Endothelial cell of umbilical vein (primary cell): ENCODE results near the gene NAP1L4. TPM values are rescaled to one million over a fixed set of nuclear protein-coding genes. Genes with fewer than 3 reads are reported as not detected.

Experiments
- BruUV-seq: library from RNA; stranded (reverse); fragments of 400-500 nt; replicated peaks from 2 replicates; lab custom pipeline; 2021; lab: Mats Ljungman, UMichigan
- CTCF ChIA-PET: fragments of 300-600, 350-600 bp; sonication (Branson Sonifier 250); formaldehyde crosslinking; loops from one replicate; lab custom pipeline; 2021; ENCODE audit warnings: antibody characterized with exemption, inconsistent platforms; lab: Charles Lee
- POLR2A ChIA-PET: fragments of 300-600, 350-600 bp; sonication (Branson Sonifier 250); formaldehyde crosslinking; loops from one replicate; lab custom pipeline; 2021; ENCODE audit warnings: antibody characterized with exemption, inconsistent platforms; lab: Charles Lee
- DNase-seq: peaks from one replicate; pipeline ENCODE4 v3.0.0-alpha.2; 2011; ENCODE audit warnings: low read depth, low spot score
- FAIRE-seq: peaks from 2 replicates; lab custom pipeline; 2011; peaks lifted over from hg19 to GRCh38; lab: Jason Lieb, UNC
- H2AFZ ChIP-seq: 2 replicates; pipeline ENCODE4 v1.6.0; 2012; ENCODE audit warnings: low read depth, low read length, control low read depth, inconsistent platforms
- H3K27ac ChIP-seq: 2 replicates; pipeline ENCODE4 v1.5.1; 2011; ENCODE audit warnings: low read depth, mild to moderate bottlenecking, control low read depth, low read length, moderate library complexity; ENCODE audit not compliant: insufficient read depth
- H3K27me3 ChIP-seq, 2 experiments: 2 replicates each; pipeline versions ENCODE4 v1.6.0 to v1.6.1; 2011; ENCODE audit warnings: low read length in 2 of 2, mixed read lengths in 1 of 2; ENCODE audit not compliant: control insufficient read depth in 2 of 2, insufficient read depth in 2 of 2
- H3K36me3 ChIP-seq, 2 experiments: 2 replicates in 1 of 2; 3 replicates in 1 of 2; pipeline ENCODE4 v1.5.1; 2011; ENCODE audit warnings: low read length in 2 of 2, mild to moderate bottlenecking in 1 of 2, moderate library complexity in 1 of 2; ENCODE audit not compliant: control insufficient read depth in 2 of 2, insufficient read depth in 2 of 2; ENCODE audit errors: extremely low read depth in 1 of 2
- H3K4me1 ChIP-seq: 3 replicates; pipeline ENCODE4 v1.5.1; 2011; ENCODE audit warnings: mild to moderate bottlenecking, low read length; ENCODE audit not compliant: control insufficient read depth, insufficient read depth; ENCODE audit errors: extremely low read depth
- H3K4me2 ChIP-seq: 2 replicates; pipeline ENCODE4 v1.6.1; 2011; ENCODE audit warnings: low read length, control low read depth, mixed read lengths; ENCODE audit not compliant: insufficient read depth
- H3K4me3 ChIP-seq, 3 experiments: fragments of 200-600 bp in 1 of 3; sonication (generic), shearing (Covaris generic) in 1 of 3; replicated peaks in 1 of 3; 2 replicates each; pipeline ENCODE4 v1.5.1; 2011 to 2016; ENCODE audit warnings: control low read depth in 3 of 3, low read length in 3 of 3, mild to moderate bottlenecking in 2 of 3, inconsistent platforms in 1 of 3, low read depth in 1 of 3, moderate library complexity in 1 of 3; ENCODE audit not compliant: insufficient read depth in 1 of 3
- H3K79me2 ChIP-seq: 2 replicates; pipeline ENCODE4 v1.6.0; 2012; ENCODE audit warnings: low read length, inconsistent platforms; ENCODE audit not compliant: control insufficient read depth, insufficient read depth
- H3K9ac ChIP-seq: replicated peaks from 2 replicates; pipeline ENCODE3; 2011; ENCODE audit warnings: low read length, control low read depth; ENCODE audit not compliant: insufficient read depth; ENCODE audit errors: extremely low read depth
- H3K9me1 ChIP-seq: replicated peaks from 3 replicates; pipeline ENCODE4 v1.6.0; 2011; ENCODE audit warnings: mild to moderate bottlenecking, low read length; ENCODE audit not compliant: control insufficient read depth, insufficient read depth; ENCODE audit errors: extremely low read depth
- H3K9me3 ChIP-seq: replicated peaks from 2 replicates; pipeline ENCODE4 v1.5.1; 2012; ENCODE audit warnings: low read length, inconsistent platforms; ENCODE audit not compliant: control insufficient read depth, insufficient read depth
- H4K20me1 ChIP-seq: replicated peaks from 2 replicates; pipeline ENCODE3; 2011; ENCODE audit warnings: mild to moderate bottlenecking, low read length; ENCODE audit not compliant: control insufficient read depth, insufficient read depth; ENCODE audit errors: extremely low read depth
- CTCF ChIP-seq, 2 donors: IDR thresholded peaks; 1 replicate in 1 of 2; 2 replicates in 1 of 2; pipeline ENCODE4 v1.5.1; 2011; ENCODE audit warnings: low read length in 2 of 2, mild to moderate bottlenecking in 2 of 2, moderate library complexity in 2 of 2, control low read depth in 1 of 2, inconsistent platforms in 1 of 2, low read depth in 1 of 2; ENCODE audit not compliant: insufficient read depth in 1 of 2; ENCODE audit errors: extremely low read depth in 1 of 2
- EZH2 ChIP-seq: IDR thresholded peaks from 2 replicates; pipeline ENCODE4 v1.6.1; 2012; ENCODE audit warnings: borderline replicate concordance, low read depth, mild to moderate bottlenecking, moderate library complexity, low read length, inconsistent platforms; ENCODE audit not compliant: severe bottlenecking
- FOS ChIP-seq: IDR thresholded peaks from 2 replicates; pipeline ENCODE4 v1.6.1; 2011; ENCODE audit warnings: mild to moderate bottlenecking, low read length, moderate library complexity, borderline replicate concordance; ENCODE audit not compliant: insufficient read depth
- GATA2 ChIP-seq: IDR thresholded peaks from 2 replicates; pipeline ENCODE4 v1.7.0; 2011; ENCODE audit warnings: low read depth, mild to moderate bottlenecking, moderate library complexity, mixed read lengths, low read length; ENCODE audit not compliant: insufficient read length, insufficient read depth
- JUN ChIP-seq: IDR thresholded peaks from 2 replicates; pipeline ENCODE4 v1.6.1; 2011; ENCODE audit warnings: borderline replicate concordance, low read depth; ENCODE audit not compliant: insufficient read length, insufficient read depth
- MAX ChIP-seq: IDR thresholded peaks from 2 replicates; pipeline ENCODE4 v1.6.1; 2011; ENCODE audit not compliant: insufficient read depth, insufficient read length
- MYC ChIP-seq: IDR thresholded peaks from one replicate; pipeline ENCODE4 v1.6.1; 2011; ENCODE audit warnings: mild to moderate bottlenecking, low read depth, low read length
- POLR2A ChIP-seq: IDR thresholded peaks from 2 replicates; pipeline ENCODE4 v1.6.1; 2012; ENCODE audit warnings: low read depth, mild to moderate bottlenecking, control low read depth, low read length
- POLR2AphosphoS5 ChIP-seq: IDR thresholded peaks from 2 replicates; pipeline ENCODE4 v1.6.1; 2012; ENCODE audit warnings: low read depth, mild to moderate bottlenecking, control low read depth, low read length, moderate library complexity; ENCODE audit not compliant: insufficient read depth
- dilution Hi-C: fragments of 300-500 bp; cut with MboI; formaldehyde crosslinking; loops from one replicate; pipeline ENCODE4 v1.15.0; 2019; ENCODE audit warnings: low sequenced_read_pairs; ENCODE audit not compliant: extremely low pct_ligation_motif_present
- intact Hi-C: fragments of 100-400 bp; cut with micrococcal nuclease; formaldehyde crosslinking; loops from one replicate; pipeline ENCODE4 v1.10.0; 2022
- polyA plus RNA-seq, 4 experiments: library from polyadenylated mRNA; depleted of rRNA in 3 of 4; stranded (reverse) in 3 of 4; unstranded in 1 of 4; fragments of >200 nt; gene quantifications; 2 replicates each; pipeline versions ENCODE4 v1.2.1 to v1.2.3, GENCODE V29; 2011 to 2012; ENCODE audit warnings: missing spikeins in 1 of 4
- total RNA-seq: library from RNA; stranded (reverse); gene quantifications from 2 replicates; pipeline ENCODE4 v1.2.3, GENCODE V29; 2021

Gene NAP1L4
- total and polyA plus RNA-seq, 2 donors (not counting 3 experiments of a cell fraction or from before 2014, with no cell fraction given) = 100.0 to 177 TPM

- Histone ChIP-seq H3K79me2 (no peaks in the 10 kb centered on the region), H3K4me3 (no peak overlapping the region), H2AFZ (no peak overlapping the region), H3K9me1 (no peaks in the 10 kb centered on the region), H3K27ac (no peak overlapping the region), H3K4me1 (peaks cover 6% of the 10 kb centered on the region), H3K27me3 (no peaks in the 10 kb centered on the region), H3K36me3 (peaks cover 11 to 24% of the 10 kb centered on the region in 2 experiments), H3K9ac (no peak overlapping the region), H3K9me3 (no peaks in the 10 kb centered on the region), H4K20me1 (no peaks in the 10 kb centered on the region), H3K4me2 (no peak overlapping the region)
- ChIA-PET POLR2A (no interaction called here), CTCF (interaction anchor here (0.7 to 6.8 kb wide), 2 partner anchors 55 to 60 kb away, joined by 3 to 183 read pairs; no protein-coding TSS in a partner anchor)
- TF ChIP-seq CTCF (IDR thresholded peaks at IDR 0.05; ENCODE audit: extremely low read depth in 1 of 2, insufficient read depth in 1 of 2, low read depth in 1 of 2, low read length in 2 of 2) (no peak), POLR2A (no peak), EZH2 (no peak), POLR2AphosphoS5 (no peak), MYC (no peak), JUN (no peak), GATA2 (no peak), FOS (no peak), MAX (no peak)
- dilution Hi-C loops = no loop called here
- intact Hi-C loops = no loop called here
- FAIRE-seq (no peak), DNase-seq (no peak)
- no TSS peak for BruUV-seq
These were observed 43.2 kb upstream of the NAP1L4 start for GRCh38 chr11:3035333-3035732.
